Naive thymus-derived CD4-positive, alpha-beta T cell (primary cell): Measurements from ENCODE around the gene FHIT. TPM values are rescaled to one million over a fixed set of nuclear protein-coding genes. Genes with fewer than 3 reads are reported as not detected.
"Not testable (repeated sequence)": the region's sequence is repeated elsewhere in the genome, so short reads cannot be mapped to it uniquely, and the experiment has no call there.

Source experiments
- ATAC-seq: fragments of 150-1000 bp; cut with Tn5 transposase; 2 replicates; pipeline ENCODE4 v1.10.0; 2021; ENCODE audit warnings: mild to moderate bottlenecking, moderate library complexity
- CTCF ChIA-PET: fragments of 350-600 bp; sonication (Branson Sonifier 250); formaldehyde crosslinking; loops from one replicate; lab custom pipeline; 2021; ENCODE audit warnings: antibody characterized with exemption; lab: Charles Lee
- POLR2A ChIA-PET: fragments of 350-600 bp; sonication (Branson Sonifier 250); formaldehyde crosslinking; loops from one replicate; lab custom pipeline; 2021; ENCODE audit warnings: antibody characterized with exemption, inconsistent platforms; lab: Charles Lee
- DNase-seq, 9 donors: peaks; one replicate each; pipeline versions ENCODE4 v3.0.0 to v3.0.0-alpha.2; 2020 to 2022; ENCODE audit warnings: mixed read lengths in 1 of 9
- H3K27ac ChIP-seq: one replicate; pipeline ENCODE4 v1.7.0; 2013; ENCODE audit warnings: mild to moderate bottlenecking, low read depth, low read length, moderate library complexity
- H3K27me3 ChIP-seq, 2 donors: one replicate each; pipeline ENCODE4 v1.7.0; 2013; ENCODE audit warnings: low read length in 2 of 2, mild to moderate bottlenecking in 2 of 2, moderate library complexity in 2 of 2; ENCODE audit not compliant: control insufficient read depth in 2 of 2, insufficient read depth in 2 of 2
- H3K36me3 ChIP-seq, 3 experiments: 1 replicate in 2 of 3; 2 replicates in 1 of 3; pipeline ENCODE4 v1.7.0; 2013; ENCODE audit warnings: low read length in 3 of 3, mild to moderate bottlenecking in 3 of 3, moderate library complexity in 1 of 3; ENCODE audit not compliant: insufficient read depth in 3 of 3, control insufficient read depth in 2 of 3
- H3K4me1 ChIP-seq, 2 donors: one replicate each; pipeline ENCODE4 v1.7.0; 2013; ENCODE audit warnings: low read length in 2 of 2, mild to moderate bottlenecking in 2 of 2, moderate library complexity in 1 of 2; ENCODE audit not compliant: control insufficient read depth in 2 of 2, insufficient read depth in 2 of 2
- H3K4me3 ChIP-seq: 2 replicates; pipeline ENCODE4 v1.7.0; 2013; ENCODE audit warnings: mild to moderate bottlenecking, low read length
- H3K9me3 ChIP-seq, 3 experiments: 1 replicate in 2 of 3; 2 replicates in 1 of 3; pipeline ENCODE4 v1.7.0; 2013; ENCODE audit warnings: low read length in 3 of 3; ENCODE audit not compliant: control insufficient read depth in 2 of 3
- H3K27ac Mint-ChIP-seq, 9 donors: one replicate each; pipeline ENCODE4 v1.8.0; 2020 to 2022; ENCODE audit warnings: mixed read lengths in 9 of 9, mild to moderate bottlenecking in 8 of 9, moderate library complexity in 5 of 9, inconsistent platforms in 2 of 9
- H3K27me3 Mint-ChIP-seq, 5 donors: one replicate each; pipeline ENCODE4 v1.8.0; 2021 to 2022; ENCODE audit warnings: mixed read lengths in 5 of 5, mild to moderate bottlenecking in 1 of 5
- H3K36me3 Mint-ChIP-seq, 5 donors: one replicate each; pipeline ENCODE4 v1.8.0; 2020 to 2022; ENCODE audit warnings: mixed read lengths in 5 of 5, mild to moderate bottlenecking in 3 of 5, inconsistent platforms in 1 of 5
- H3K4me1 Mint-ChIP-seq, 7 donors: one replicate each; pipeline ENCODE4 v1.8.0; 2020 to 2022; ENCODE audit warnings: mixed read lengths in 7 of 7, mild to moderate bottlenecking in 3 of 7, inconsistent platforms in 1 of 7
- H3K4me3 Mint-ChIP-seq, 10 donors: one replicate each; pipeline ENCODE4 v1.8.0; 2020 to 2022; ENCODE audit warnings: mild to moderate bottlenecking in 10 of 10, mixed read lengths in 10 of 10, moderate library complexity in 6 of 10, inconsistent platforms in 2 of 10
- H3K9me3 Mint-ChIP-seq, 11 donors: one replicate each; pipeline ENCODE4 v1.8.0; 2020 to 2022; ENCODE audit warnings: mixed read lengths in 11 of 11, mild to moderate bottlenecking in 4 of 11, inconsistent platforms in 1 of 11, moderate library complexity in 1 of 11
- intact Hi-C, 2 donors: fragments of 100-400 bp; cut with micrococcal nuclease; formaldehyde crosslinking; loops; one replicate each; pipeline ENCODE4 v1.15.1; 2023
- polyA plus RNA-seq, 2 donors: library from polyadenylated mRNA; unstranded; fragments of 300-500 nt; fragmentation: Illumina TruSeq; gene quantifications; one replicate each; pipeline ENCODE4 v1.2.3, GENCODE V29; 2021
- total RNA-seq, 6 experiments: library from RNA in 5 of 6; stranded (reverse) in 5 of 6; gene quantifications; 1 replicate in 5 of 6; 2 replicates in 1 of 6; pipeline ENCODE4 v1.2.3 and lab custom pipeline; 2021 to 2026

FHIT gene
- total and polyA plus RNA-seq, 7 experiments from 2014 or later: 51.2 to 230 (median 152) TPM

DNA sequence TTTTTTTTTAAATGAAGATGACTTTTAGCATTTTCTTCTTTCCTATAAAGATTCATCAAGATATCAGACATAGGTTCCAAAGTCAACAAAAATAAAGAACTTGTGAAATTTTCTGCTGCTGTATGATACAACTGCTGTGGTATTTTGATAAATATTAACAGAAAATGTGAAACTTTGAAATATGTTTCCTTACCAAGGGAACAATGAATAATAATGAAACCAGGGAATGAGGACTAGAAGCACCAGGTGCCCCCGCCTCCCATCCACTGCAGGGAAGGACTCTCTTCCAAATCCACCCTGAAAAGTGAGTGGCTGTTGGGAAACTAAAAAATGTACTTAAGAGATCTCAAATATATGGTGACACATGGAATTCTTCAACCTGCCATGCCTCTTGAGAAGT lies 198.4 kb downstream of the FHIT start:
- ATAC-seq (no peak), DNase-seq (no peak)
- Histone ChIP-seq H3K36me3 (no peaks in the 10 kb centered on the region), H3K27ac (no peak overlapping the region), H3K4me1 (no peaks in the 10 kb centered on the region), H3K9me3 (no peaks in the 10 kb centered on the region), H3K4me3 (no peak overlapping the region), H3K27me3 (no peaks in the 10 kb centered on the region)
- ChIA-PET POLR2A (no interaction called here), CTCF (no interaction called here)
- no peaks in the 10 kb centered on the region for H3K27me3 Mint-ChIP-seq
- peaks cover 0 to 6% (median 1%) of the 10 kb centered on the region in 11 donors for H3K9me3 Mint-ChIP-seq
- no peaks in the 10 kb centered on the region for H3K4me1 Mint-ChIP-seq
- no peak overlapping the region for H3K4me3 Mint-ChIP-seq
- intact Hi-C loops: no loop called here
- no peaks in the 10 kb centered on the region for H3K36me3 Mint-ChIP-seq
- H3K27ac Mint-ChIP-seq: no peak overlapping the region

DNA sequence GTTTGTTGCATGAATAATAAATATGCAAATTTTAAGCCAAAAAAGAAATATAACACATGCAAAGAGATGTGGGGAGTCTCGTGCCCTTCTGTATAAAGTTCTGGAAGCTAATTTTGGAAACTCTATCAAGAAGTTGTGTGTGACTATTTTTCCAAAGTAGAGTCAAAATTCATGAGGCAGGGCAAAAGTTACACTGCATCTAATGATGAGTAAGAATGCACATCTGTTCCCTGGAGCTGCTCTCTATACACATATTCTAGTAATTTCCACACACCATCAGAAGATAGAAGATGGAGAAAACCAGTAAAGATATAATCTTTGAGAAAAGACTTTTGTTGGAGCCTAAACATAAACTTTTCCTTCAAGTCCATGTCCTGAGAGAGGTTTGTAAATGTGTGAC lies 199.6 kb downstream of the FHIT start:
- CTCF ChIA-PET: no interaction called here
- no peaks in the 10 kb centered on the region for H3K36me3 ChIP-seq
- no peaks in the 10 kb centered on the region for H3K4me1 Mint-ChIP-seq
- DNase-seq: no peak
- no peaks in the 10 kb centered on the region for H3K4me1 ChIP-seq
- intact Hi-C loops: no loop called here
- no peaks in the 10 kb centered on the region for H3K27me3 ChIP-seq
- H3K27ac Mint-ChIP-seq: no peak overlapping the region
- POLR2A ChIA-PET: no interaction called here
- no peak overlapping the region for H3K4me3 ChIP-seq
- peaks cover 0 to 12% (median 7%) of the 10 kb centered on the region in 11 donors for H3K9me3 Mint-ChIP-seq
- no peak for ATAC-seq
- H3K9me3 ChIP-seq: no peaks in the 10 kb centered on the region
- no peaks in the 10 kb centered on the region for H3K27me3 Mint-ChIP-seq
- no peaks in the 10 kb centered on the region for H3K36me3 Mint-ChIP-seq
- H3K27ac ChIP-seq: no peak overlapping the region
- H3K4me3 Mint-ChIP-seq: no peak overlapping the region

DNA sequence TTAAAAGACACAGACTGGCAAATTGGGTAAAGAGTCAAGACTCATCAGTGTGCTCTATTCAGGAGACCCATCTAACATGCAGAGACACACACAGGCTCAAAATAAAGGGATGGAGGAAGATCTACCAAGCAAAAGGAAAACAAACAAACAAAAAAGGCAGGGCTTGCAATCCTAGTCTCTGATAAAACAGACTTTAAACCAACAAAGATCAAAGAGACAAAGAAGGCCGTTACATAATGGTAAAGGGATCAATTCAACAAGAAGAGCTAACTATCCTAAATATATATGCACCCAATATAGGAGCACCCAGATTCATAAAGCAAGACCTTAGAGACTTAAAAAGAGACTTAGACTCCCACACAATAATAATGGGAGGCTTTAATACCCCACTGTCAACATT lies 206.1 kb downstream of the FHIT start:
- ATAC-seq, H3K4me3 ChIP-seq, H3K4me3 Mint-ChIP-seq, H3K9me3 ChIP-seq, H3K27ac Mint-ChIP-seq, intact Hi-C loops, H3K4me1 ChIP-seq, POLR2A ChIA-PET, H3K36me3 ChIP-seq, H3K27me3 ChIP-seq, H3K4me1 Mint-ChIP-seq, H3K27me3 Mint-ChIP-seq, H3K27ac ChIP-seq, DNase-seq, CTCF ChIA-PET: not testable (repeated sequence)
- peaks cover 0 to 16% (median 10%) of the 10 kb centered on the region in 5 donors for H3K36me3 Mint-ChIP-seq
- H3K9me3 Mint-ChIP-seq: peaks cover 0 to 32% (median 12%) of the 10 kb centered on the region in 11 donors

DNA sequence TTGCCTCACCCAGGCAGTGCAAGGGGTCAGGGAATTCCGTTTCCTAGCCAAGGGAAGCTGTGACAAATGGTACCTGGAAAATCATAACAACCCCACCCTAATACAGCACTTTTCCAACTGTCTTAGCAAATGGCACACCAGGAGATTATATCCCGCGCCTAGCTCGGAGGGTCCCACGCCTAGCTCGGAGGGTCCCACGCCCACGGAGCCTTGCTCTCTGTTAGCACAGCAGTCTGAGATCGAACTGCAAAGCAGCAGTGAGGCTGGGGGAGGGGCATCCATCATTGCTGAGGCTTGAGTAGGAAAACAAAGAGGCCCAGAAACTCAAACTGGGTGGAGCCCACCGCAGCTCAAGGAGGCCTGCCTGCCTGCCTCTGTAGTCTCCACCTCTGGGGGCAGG lies 208.1 kb downstream of the FHIT start:
- ATAC-seq: no peak
- Mint-ChIP-seq H3K4me3 (no peak overlapping the region), H3K4me1 (no peaks in the 10 kb centered on the region), H3K9me3 (peaks cover 0 to 27% (median 14%) of the 10 kb centered on the region in 11 donors), H3K27me3 (no peaks in the 10 kb centered on the region), H3K36me3 (peaks cover 0 to 22% (median 19%) of the 10 kb centered on the region in 5 donors), H3K27ac (no peak overlapping the region)
- no peak for DNase-seq
- Histone ChIP-seq H3K36me3 (no peaks in the 10 kb centered on the region), H3K27ac (no peak overlapping the region), H3K27me3 (no peaks in the 10 kb centered on the region), H3K4me1 (no peaks in the 10 kb centered on the region), H3K9me3 (peaks cover 0 to 6% (median 0%) of the 10 kb centered on the region in 3 experiments), H3K4me3 (no peak overlapping the region)
- POLR2A ChIA-PET: no interaction called here
- intact Hi-C loops: no loop called here
- CTCF ChIA-PET: no interaction called here

DNA sequence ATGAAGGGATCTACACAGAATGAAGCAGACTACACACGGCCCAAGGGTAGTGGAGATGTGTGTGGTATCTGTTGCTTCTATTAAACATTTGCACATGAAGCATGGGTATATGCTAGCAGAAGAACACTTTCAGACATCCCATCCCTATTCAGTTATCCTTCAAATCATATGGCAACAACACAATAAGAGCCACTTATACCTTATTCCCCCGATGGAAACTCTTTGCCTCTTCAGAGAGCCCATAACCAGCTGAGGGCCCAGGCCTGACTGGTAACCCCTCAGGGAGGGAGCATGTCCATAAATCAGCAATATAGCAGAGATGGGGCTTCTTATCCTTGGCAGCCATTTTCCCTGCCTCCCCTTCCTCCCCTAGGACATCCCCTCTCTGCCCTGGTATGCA lies 210.6 kb downstream of the FHIT start:
- H3K4me1 Mint-ChIP-seq: no peaks in the 10 kb centered on the region
- POLR2A ChIA-PET: no interaction called here
- peaks cover 0 to 22% (median 19%) of the 10 kb centered on the region in 5 donors for H3K36me3 Mint-ChIP-seq
- CTCF ChIA-PET: no interaction called here
- DNase-seq (no peak), ATAC-seq (no peak)
- Histone ChIP-seq H3K4me3 (no peak overlapping the region), H3K4me1 (no peaks in the 10 kb centered on the region), H3K27ac (no peak overlapping the region), H3K36me3 (no peaks in the 10 kb centered on the region), H3K9me3 (peaks cover 0 to 6% (median 0%) of the 10 kb centered on the region in 3 experiments), H3K27me3 (no peaks in the 10 kb centered on the region)
- H3K27ac Mint-ChIP-seq: peak overlapping the region in 1 of 9 donors; percentile 19
- intact Hi-C loops: no loop called here
- no peaks in the 10 kb centered on the region for H3K27me3 Mint-ChIP-seq
- no peak overlapping the region for H3K4me3 Mint-ChIP-seq
- H3K9me3 Mint-ChIP-seq: peaks cover 0 to 20% (median 9%) of the 10 kb centered on the region in 11 donors

DNA sequence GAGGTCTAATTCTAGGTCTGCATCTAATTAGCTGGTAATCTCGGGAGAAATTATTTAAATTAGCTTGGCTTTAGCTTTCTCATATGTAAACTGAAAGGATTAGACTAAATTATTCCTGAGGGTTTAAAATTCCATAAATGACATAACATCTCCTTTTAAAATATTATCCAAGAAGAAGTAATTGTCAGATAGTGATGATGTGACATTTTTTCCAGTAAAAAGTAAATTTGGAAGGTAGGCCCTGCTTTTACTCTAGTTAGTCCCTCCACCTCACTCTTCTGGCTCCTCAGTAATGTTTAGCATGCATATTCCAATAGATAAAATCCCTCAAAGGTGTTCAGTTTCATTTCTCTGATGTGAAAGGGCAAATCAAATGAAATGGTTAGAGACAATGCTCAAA lies 215.7 kb downstream of the FHIT start:
- Mint-ChIP-seq H3K27me3 (no peaks in the 10 kb centered on the region), H3K9me3 (peaks cover 0 to 14% (median 6%) of the 10 kb centered on the region in 11 donors), H3K36me3 (peaks cover 0 to 28% (median 10%) of the 10 kb centered on the region in 5 donors), H3K4me3 (no peak overlapping the region), H3K4me1 (no peaks in the 10 kb centered on the region), H3K27ac (no peak overlapping the region)
- no peaks in the 10 kb centered on the region for H3K9me3 ChIP-seq
- no peaks in the 10 kb centered on the region for H3K4me1 ChIP-seq
- no peak for DNase-seq
- POLR2A ChIA-PET: no interaction called here
- CTCF ChIA-PET: no interaction called here
- no peaks in the 10 kb centered on the region for H3K27me3 ChIP-seq
- intact Hi-C loops: no loop called here
- no peaks in the 10 kb centered on the region for H3K36me3 ChIP-seq
- H3K4me3 ChIP-seq: no peak overlapping the region
- ATAC-seq: no peak
- no peak overlapping the region for H3K27ac ChIP-seq

DNA sequence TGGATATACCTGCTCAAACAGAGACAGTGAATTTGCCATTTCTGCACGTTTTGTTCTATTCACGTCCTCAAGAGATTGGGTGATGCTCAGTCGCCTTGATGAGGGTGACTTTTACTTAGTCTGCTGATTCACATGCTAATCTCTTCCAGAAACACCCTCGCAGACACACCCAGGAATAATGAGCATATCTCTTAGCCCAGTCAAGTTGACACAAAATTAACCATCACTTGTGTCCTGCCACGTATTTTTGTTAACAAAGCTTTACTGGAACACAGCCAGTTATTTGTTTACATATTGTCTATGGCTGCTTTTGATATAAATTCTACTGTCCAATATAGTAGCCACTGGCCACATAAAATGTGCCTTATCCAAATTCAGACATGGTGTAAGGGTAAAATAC lies 218.3 kb downstream of the FHIT start:
- no peaks in the 10 kb centered on the region for H3K9me3 ChIP-seq
- no peaks in the 10 kb centered on the region for H3K4me1 ChIP-seq
- no peak overlapping the region for H3K27ac Mint-ChIP-seq
- no peak for ATAC-seq
- no peak overlapping the region for H3K4me3 ChIP-seq
- H3K36me3 ChIP-seq: no peaks in the 10 kb centered on the region
- intact Hi-C loops: no loop called here
- DNase-seq: no peak
- H3K9me3 Mint-ChIP-seq: peaks cover 0 to 14% (median 0%) of the 10 kb centered on the region in 11 donors
- H3K36me3 Mint-ChIP-seq: peaks cover 0 to 19% (median 4%) of the 10 kb centered on the region in 5 donors
- no peaks in the 10 kb centered on the region for H3K27me3 Mint-ChIP-seq
- POLR2A ChIA-PET: no interaction called here
- H3K27me3 ChIP-seq: no peaks in the 10 kb centered on the region
- H3K27ac ChIP-seq: no peak overlapping the region
- CTCF ChIA-PET: no interaction called here
- no peaks in the 10 kb centered on the region for H3K4me1 Mint-ChIP-seq
- no peak overlapping the region for H3K4me3 Mint-ChIP-seq
